GM21423 (cell line): ENCODE measurements around the gene RTN3.

Experiments
- ATAC-seq: cut with Tn5 transposase; IDR thresholded peaks from one replicate; pipeline ENCODE4 v1.9.1; 2021; ENCODE audit warnings: mild to moderate bottlenecking, moderate library complexity; ENCODE audit not compliant: unreplicated experiment

The RTN3 gene

GRCh38 chr11:63736864-63737263 lies 55.6 kb downstream of the RTN3 start:
- ATAC-seq = no peak

GRCh38 chr11:63737718-63738117 lies 56.4 kb downstream of the RTN3 start:
- ATAC-seq = no peak

GRCh38 chr11:63738720-63739360 lies 57.5 kb downstream of the RTN3 start:
- ATAC-seq = no peak

GRCh38 chr11:63745304-63746170 lies 64.2 kb downstream of the RTN3 start:
- no peak for ATAC-seq

GRCh38 chr11:63747011-63747410 lies 65.7 kb downstream of the RTN3 start:
- ATAC-seq = no peak

- no peak for ATAC-seq
These were observed 68.3 kb downstream of the RTN3 start for GRCh38 chr11:63749624-63750023.

- ATAC-seq = no peak
These were observed 75.8 kb downstream of the RTN3 start for GRCh38 chr11:63756919-63757761.

GRCh38 chr11:63760487-63761079 lies 79.3 kb downstream of the RTN3 start:
- ATAC-seq = no peak

GRCh38 chr11:63761188-63761587 lies 79.9 kb downstream of the RTN3 start:
- no peak for ATAC-seq

GRCh38 chr11:63761931-63762653 lies 80.8 kb downstream of the RTN3 start:
- no peak for ATAC-seq

- no peak for ATAC-seq
These were observed 81.6 kb downstream of the RTN3 start for GRCh38 chr11:63762654-63763495.

- no peak for ATAC-seq
These were observed 82.4 kb downstream of the RTN3 start for GRCh38 chr11:63763496-63764339.

- ATAC-seq = no peak
These were observed 83.0 kb downstream of the RTN3 start for GRCh38 chr11:63764340-63764678.

- ATAC-seq = no peak
These were observed 83.7 kb downstream of the RTN3 start for GRCh38 chr11:63764679-63765647.

- no peak for ATAC-seq
These were observed 84.5 kb downstream of the RTN3 start for GRCh38 chr11:63765688-63766241.

GRCh38 chr11:63766531-63767235 lies 85.4 kb downstream of the RTN3 start:
- no peak for ATAC-seq

- ATAC-seq = no peak
These were observed 85.9 kb downstream of the RTN3 start for GRCh38 chr11:63767267-63767564.
